ENCODE results near the gene CAMTA1.

Gene CAMTA1

DNA sequence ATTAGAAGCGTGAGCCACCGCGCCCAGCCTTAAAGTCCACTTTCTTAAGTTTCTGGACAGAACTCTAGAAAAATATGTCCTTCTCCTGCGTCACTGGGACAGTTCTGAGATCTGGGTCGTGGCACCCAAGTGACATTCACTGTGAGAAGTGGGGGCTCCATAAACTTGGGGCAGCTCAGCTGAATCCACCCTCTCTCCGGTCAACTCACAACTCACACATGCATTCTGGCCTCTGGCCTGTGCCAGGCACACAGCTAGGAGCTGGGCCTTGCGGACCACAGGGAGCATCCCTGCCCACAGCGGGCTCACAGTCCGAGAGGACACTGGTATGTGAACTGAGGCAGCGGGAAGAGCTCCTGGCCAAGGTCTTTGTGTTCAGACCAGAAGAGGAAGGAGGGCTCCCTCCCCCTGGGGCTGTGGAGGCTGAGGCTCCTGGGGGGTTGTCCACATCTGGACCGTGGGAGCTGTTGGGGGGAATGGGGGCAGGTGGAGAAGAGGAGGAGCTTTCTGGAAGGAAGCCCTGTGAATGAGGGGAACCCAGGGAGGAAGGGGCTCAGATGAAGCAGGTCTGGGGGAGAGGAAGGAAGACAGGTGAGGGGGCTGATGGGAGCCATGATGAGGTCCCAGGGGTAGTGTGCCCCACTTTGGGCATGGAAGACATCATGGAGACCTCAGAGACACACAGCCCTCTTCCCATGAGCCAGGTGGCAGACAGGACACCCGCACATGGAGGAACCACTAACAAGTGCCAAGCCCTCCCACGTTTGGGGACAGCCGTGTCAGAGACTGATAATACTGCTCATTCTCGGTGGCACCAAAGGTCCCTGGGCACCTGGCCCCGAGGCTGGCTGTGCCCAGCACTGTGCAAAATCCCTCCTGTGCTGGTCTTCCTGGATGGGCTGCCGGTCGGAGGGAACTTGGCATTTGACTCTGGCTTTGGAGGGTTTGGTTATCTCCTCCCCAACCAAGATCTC is 794.9 kb downstream of the CAMTA1 start:
- no peak for DNase-seq (ENCODE audit: low read depth)

DNA sequence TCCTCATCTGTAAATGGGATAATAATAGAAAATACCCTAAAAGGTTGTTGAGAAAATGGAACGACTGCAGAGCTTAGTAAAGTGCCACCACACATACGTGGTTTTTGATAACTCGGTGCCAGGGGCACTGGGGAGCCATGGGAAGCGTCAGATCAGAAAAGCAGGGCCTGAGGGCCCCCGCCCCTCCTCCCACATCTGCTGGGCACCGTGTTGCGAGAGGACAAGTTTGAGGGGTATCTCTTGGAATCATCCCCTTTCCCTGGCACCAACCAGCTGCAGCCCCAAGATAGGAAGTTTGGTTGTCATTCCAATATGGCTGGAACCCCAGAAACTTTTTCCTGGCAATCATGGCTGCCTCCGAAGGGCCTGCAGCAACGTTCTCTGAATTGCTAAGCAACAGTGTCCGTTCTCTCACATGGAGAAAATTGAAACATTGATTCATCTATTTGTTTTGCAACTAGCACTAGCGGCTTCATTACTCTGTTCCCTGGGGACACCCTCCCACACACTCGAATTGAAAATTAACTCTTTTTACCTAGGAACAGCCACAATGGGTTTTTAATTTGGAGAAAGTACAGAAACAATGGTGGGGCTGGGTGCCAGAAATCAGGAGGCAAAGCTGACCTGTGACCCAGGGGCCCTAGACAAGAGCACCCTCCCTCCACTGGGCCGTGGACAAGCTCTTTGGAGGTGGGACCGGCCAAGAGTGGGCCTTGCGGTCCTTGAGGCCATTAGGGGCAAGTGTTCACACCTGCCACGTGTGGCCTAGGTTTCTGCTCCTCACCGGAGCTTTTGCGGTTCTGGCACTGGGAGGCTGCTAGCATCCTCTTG is 795.9 kb downstream of the CAMTA1 start:
- no peak overlapping the region for H3K4me3 ChIP-seq (ENCODE audit: low read length)
- DNase-seq (ENCODE audit: low read depth): no peak
- TF ChIP-seq, protein P1, sequence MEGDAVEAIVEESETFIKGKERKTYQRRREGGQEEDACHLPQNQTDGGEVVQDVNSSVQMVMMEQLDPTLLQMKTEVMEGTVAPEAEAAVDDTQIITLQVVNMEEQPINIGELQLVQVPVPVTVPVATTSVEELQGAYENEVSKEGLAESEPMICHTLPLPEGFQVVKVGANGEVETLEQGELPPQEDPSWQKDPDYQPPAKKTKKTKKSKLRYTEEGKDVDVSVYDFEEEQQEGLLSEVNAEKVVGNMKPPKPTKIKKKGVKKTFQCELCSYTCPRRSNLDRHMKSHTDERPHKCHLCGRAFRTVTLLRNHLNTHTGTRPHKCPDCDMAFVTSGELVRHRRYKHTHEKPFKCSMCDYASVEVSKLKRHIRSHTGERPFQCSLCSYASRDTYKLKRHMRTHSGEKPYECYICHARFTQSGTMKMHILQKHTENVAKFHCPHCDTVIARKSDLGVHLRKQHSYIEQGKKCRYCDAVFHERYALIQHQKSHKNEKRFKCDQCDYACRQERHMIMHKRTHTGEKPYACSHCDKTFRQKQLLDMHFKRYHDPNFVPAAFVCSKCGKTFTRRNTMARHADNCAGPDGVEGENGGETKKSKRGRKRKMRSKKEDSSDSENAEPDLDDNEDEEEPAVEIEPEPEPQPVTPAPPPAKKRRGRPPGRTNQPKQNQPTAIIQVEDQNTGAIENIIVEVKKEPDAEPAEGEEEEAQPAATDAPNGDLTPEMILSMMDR (IDR thresholded peaks at IDR 0.05; ENCODE audit: insufficient read depth, low read depth, low read length, missing control alignments): no peak

More for the DNA sequence above, 794.9 kb downstream of the CAMTA1 start:
- TF ChIP-seq, protein P1 (IDR thresholded peaks at IDR 0.05; ENCODE audit: insufficient read depth, low read depth, low read length, missing control alignments): no peak
- no peak overlapping the region for H3K4me3 ChIP-seq (ENCODE audit: low read length)

DNA sequence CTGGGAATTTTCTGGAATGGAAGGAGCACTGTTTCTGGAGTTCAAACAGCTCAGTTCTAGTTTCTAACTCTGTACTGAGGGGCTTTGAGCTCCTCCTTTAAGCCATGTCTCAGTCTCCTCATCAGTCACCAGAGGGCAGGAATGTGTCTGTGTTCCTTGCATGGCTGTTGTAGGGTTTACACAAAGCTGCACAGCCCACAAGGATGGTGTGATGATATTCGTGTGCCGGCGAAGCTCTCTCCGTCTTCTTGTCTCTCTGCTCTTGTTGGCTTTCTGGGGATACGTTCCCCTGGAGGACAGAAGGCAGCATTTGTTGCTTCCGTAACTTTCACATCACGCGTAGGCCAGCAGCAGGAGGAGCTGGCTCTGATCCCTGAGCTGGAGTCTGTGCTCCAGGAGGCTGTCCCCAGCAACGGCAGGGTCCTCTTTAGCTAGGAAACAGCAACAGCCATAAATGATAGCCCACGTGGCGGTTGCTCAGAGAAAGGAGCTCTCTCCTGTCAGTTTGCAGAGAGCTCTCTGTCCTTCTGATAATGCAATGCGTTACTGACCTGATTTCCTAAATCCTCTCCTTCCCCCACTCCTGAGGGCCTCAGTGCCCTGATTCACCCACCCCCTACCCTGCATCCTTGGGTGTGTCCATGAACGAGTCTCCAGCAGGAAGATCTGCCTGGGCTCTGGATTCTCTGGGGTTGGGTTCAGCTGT is 796.7 kb downstream of the CAMTA1 start:
- TF ChIP-seq, protein P1 (IDR thresholded peaks at IDR 0.05; ENCODE audit: insufficient read depth, low read depth, low read length, missing control alignments): no peak
- no peak for DNase-seq (ENCODE audit: low read depth)
- H3K4me3 ChIP-seq (ENCODE audit: low read length): no peak overlapping the region

DNA sequence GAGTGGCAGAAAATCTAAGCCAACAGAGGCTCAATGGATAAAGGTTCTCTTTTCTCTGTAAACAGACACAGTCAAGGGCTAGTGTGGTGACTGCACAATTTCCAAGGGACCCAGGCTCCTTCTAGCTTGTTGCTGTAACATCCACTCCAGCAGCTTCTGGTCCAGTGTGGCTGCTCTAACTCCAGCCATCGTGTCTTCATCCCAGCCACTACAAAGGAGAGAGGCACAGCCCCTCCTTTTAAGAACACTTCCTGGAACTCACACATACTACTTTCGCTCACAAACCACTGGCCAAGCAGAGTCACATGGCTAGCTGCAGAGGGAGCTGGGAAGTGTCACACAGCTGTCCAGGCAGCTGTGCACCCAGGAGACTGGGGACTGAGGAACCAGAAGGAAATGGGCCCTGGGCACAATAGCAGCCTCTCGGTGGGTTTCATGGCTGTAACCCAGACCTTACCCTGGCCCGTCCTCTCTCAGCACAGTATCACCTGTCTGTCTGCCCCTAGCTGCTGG is 797.3 kb downstream of the CAMTA1 start:
- DNase-seq (ENCODE audit: low read depth): no peak
- TF ChIP-seq, protein P1 (IDR thresholded peaks at IDR 0.05; ENCODE audit: insufficient read depth, low read depth, low read length, missing control alignments): no peak

DNA sequence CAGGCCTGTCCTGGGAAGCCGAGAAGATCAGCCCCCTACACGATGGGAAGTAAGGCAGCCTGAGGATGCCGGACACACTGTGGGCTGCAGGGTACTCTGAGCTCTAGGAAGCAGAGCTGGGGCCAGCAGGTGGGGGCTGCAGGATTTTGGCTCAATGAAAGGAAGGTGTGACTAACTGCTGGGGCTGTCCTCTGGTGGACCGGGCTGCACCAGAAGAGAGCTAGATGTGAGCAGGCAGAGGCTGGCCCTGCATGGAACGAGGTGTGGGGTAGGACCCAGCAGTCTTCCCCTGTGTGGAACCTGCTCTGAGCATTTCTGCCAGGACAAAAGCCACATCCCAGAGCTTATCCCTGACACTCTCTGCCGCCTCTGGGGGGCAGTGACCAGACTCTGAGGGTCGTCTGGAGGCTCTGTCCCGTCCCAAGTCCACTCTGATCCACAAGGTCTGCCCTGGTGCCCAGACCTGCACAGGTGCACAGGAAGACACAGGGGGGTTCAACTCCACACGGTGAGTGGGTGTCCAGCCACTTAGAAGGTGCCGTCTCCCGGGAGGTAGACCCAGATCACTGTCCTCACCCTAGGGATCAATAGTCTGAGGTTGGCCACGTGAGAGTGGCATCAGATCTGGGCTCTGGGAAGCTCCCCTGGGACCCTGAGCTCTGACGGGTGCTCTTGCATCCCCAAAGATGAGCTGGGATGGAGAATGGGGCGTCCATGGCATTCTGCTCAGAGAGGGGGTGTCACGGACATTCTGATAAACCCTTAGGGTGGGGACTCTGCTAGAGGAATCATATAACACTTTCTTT is 798.2 kb downstream of the CAMTA1 start:
- DNase-seq (ENCODE audit: low read depth): no peak
- TF ChIP-seq, protein P1 (IDR thresholded peaks at IDR 0.05; ENCODE audit: insufficient read depth, low read depth, low read length, missing control alignments): no peak
- no peak overlapping the region for H3K4me3 ChIP-seq (ENCODE audit: low read length)

More for the DNA sequence above, 797.3 kb downstream of the CAMTA1 start:
- H3K4me3 ChIP-seq (ENCODE audit: low read length): no peak overlapping the region

DNA sequence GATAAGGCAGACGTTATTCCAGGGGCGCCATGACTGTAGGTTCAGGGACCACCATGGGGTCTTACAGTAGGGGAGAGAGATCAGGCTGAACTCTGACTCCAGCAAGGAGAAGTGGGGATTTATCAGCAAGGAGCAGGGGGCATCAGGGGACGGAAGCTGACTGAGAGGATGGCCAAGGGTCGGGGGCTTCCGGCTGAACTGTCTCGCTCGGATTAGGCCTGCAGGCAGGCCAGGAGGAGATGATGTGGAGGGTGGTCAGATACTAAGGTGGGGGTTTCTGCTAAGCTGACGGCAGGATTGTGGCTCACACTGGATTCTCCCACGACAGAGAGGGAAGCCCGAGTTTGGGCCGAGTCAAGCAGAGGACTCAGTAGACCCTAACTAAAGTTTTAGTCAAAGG is 798.9 kb downstream of the CAMTA1 start:
- H3K4me3 ChIP-seq (ENCODE audit: low read length): no peak overlapping the region
- TF ChIP-seq, protein P1 (IDR thresholded peaks at IDR 0.05; ENCODE audit: insufficient read depth, low read depth, low read length, missing control alignments): no peak
- no peak for DNase-seq (ENCODE audit: low read depth)

All from epithelial cell of esophagus (primary cell).